T-helper 22 cell (primary cell): ENCODE measurements around the gene AAR2.

Source experiments
- DNase-seq: peaks from one replicate; pipeline ENCODE4 v3.0.0-alpha.2; 2020; ENCODE audit warnings: low read depth

The AAR2 gene

GRCh38 chr20:36260316-36260715 is 24.0 kb downstream of the AAR2 start:
- DNase-seq: no peak

GRCh38 chr20:36261389-36262105 is 25.3 kb downstream of the AAR2 start:
- no peak for DNase-seq

GRCh38 chr20:36262440-36262839 is 26.2 kb downstream of the AAR2 start:
- no peak for DNase-seq

- no peak for DNase-seq
Measured at GRCh38 chr20:36264426-36265246, 28.4 kb downstream of the AAR2 start.

GRCh38 chr20:36266189-36266588 is 29.9 kb downstream of the AAR2 start:
- no peak for DNase-seq

- no peak for DNase-seq
Measured at GRCh38 chr20:36267605-36268381, 31.5 kb downstream of the AAR2 start.

- DNase-seq: no peak
Measured at GRCh38 chr20:36268440-36269342, 32.4 kb downstream of the AAR2 start.

- DNase-seq: no peak
Measured at GRCh38 chr20:36269507-36269906, 33.2 kb downstream of the AAR2 start.

GRCh38 chr20:36270744-36271638 is 34.7 kb downstream of the AAR2 start:
- DNase-seq: no peak

GRCh38 chr20:36271639-36272546 is 35.6 kb downstream of the AAR2 start:
- DNase-seq: no peak

- DNase-seq: no peak
Measured at GRCh38 chr20:36272547-36273220, 36.4 kb downstream of the AAR2 start.

- no peak for DNase-seq
Measured at GRCh38 chr20:36273414-36274180, 37.3 kb downstream of the AAR2 start.

- DNase-seq: no peak
Measured at GRCh38 chr20:36274181-36274841, 38.0 kb downstream of the AAR2 start.

GRCh38 chr20:36275011-36275410 is 38.7 kb downstream of the AAR2 start:
- DNase-seq: no peak

- DNase-seq: no peak
Measured at GRCh38 chr20:36275441-36276189, 39.3 kb downstream of the AAR2 start.

GRCh38 chr20:36277546-36277945 is 41.3 kb downstream of the AAR2 start:
- no peak for DNase-seq

GRCh38 chr20:36279362-36279761 is 43.1 kb downstream of the AAR2 start:
- no peak for DNase-seq
